ENCODE results near the gene ABL2.

ABL2 gene

DNA sequence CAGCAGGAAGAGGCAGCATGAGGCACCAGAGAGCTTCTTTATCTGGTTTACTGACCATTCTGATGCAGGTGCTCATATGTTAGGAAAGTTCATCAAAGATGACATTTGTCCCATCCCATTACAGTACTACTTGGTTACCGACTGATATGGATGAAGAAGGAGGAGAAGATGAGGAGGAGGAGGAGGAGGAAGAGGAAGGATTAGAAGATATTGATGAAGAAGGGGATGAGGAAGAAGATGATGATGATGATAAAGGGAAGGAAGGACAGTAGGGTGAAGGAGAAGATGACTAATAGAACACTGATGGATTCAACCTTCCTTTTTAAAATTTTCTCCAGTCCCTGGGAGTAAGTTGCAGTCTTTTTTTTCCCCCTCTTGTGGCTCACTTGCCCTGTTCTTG, 45.1 kb downstream of the ABL2 start:
- Histone ChIP-seq H3K36me3 (ENCODE audit: control insufficient read depth, insufficient read depth, low read length) (no peaks in the 10 kb centered on the region), H3K4me3 (replicated peaks; ENCODE audit: low read depth, low read length) (no peak overlapping the region), H3K27me3 (replicated peaks; ENCODE audit: control insufficient read depth, insufficient read depth, low read length) (no peaks in the 10 kb centered on the region)
- TF ChIP-seq, protein P1, sequence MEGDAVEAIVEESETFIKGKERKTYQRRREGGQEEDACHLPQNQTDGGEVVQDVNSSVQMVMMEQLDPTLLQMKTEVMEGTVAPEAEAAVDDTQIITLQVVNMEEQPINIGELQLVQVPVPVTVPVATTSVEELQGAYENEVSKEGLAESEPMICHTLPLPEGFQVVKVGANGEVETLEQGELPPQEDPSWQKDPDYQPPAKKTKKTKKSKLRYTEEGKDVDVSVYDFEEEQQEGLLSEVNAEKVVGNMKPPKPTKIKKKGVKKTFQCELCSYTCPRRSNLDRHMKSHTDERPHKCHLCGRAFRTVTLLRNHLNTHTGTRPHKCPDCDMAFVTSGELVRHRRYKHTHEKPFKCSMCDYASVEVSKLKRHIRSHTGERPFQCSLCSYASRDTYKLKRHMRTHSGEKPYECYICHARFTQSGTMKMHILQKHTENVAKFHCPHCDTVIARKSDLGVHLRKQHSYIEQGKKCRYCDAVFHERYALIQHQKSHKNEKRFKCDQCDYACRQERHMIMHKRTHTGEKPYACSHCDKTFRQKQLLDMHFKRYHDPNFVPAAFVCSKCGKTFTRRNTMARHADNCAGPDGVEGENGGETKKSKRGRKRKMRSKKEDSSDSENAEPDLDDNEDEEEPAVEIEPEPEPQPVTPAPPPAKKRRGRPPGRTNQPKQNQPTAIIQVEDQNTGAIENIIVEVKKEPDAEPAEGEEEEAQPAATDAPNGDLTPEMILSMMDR (IDR thresholded peaks at IDR 0.05; ENCODE audit: insufficient read depth, low read length, poor library complexity, severe bottlenecking), result no peak
- no peak for DNase-seq (ENCODE audit: extremely low read depth, insufficient read length)

DNA sequence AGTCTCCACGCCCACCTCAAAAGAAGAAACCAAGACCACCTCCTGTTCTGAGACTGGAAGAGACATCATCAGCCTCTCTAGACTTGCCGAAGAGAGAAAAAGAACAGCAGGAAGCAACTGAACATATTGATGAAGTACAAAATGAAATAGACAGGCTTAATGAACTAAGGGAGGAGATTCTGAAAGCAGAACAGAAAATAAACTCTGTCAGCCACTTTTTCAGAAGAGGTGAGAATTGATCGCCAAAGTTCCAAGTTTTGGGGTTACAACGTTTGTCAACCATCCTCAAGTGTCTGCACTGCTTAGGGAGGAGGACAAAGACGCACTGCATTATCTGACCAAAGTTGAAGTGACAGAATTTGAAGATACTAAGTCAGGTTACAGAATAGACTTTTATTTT, 45.6 kb downstream of the ABL2 start:
- Histone ChIP-seq H3K36me3 (ENCODE audit: control insufficient read depth, insufficient read depth, low read length) (no peaks in the 10 kb centered on the region), H3K4me3 (replicated peaks; ENCODE audit: low read depth, low read length) (no peak overlapping the region), H3K27me3 (replicated peaks; ENCODE audit: control insufficient read depth, insufficient read depth, low read length) (no peaks in the 10 kb centered on the region)
- no peak for DNase-seq (ENCODE audit: extremely low read depth, insufficient read length)
- TF ChIP-seq, protein P1 (IDR thresholded peaks at IDR 0.05; ENCODE audit: insufficient read depth, low read length, poor library complexity, severe bottlenecking), result no peak

DNA sequence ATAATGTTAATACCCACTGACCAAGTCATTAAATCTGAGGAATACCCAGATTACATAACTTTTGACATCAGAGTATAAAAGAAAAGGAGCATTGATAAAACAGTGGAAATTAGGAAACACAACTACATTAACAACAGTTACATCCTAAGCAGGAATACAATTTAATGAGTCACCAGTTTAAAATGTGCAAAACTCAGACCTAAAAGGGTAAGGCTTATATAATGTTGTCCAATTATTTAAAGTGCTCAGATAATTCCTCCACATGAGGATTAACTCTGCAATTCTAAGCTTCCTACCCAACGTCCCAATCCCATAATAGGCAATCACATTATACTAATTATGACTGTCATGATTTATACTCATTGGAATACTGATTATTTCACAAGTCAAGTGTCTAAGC, 50.5 kb downstream of the ABL2 start:
- Histone ChIP-seq H3K27me3 (replicated peaks; ENCODE audit: control insufficient read depth, insufficient read depth, low read length) (no peaks in the 10 kb centered on the region), H3K36me3 (ENCODE audit: control insufficient read depth, insufficient read depth, low read length) (no peaks in the 10 kb centered on the region), H3K4me3 (replicated peaks; ENCODE audit: low read depth, low read length) (no peak overlapping the region)
- TF ChIP-seq, protein P1 (IDR thresholded peaks at IDR 0.05; ENCODE audit: insufficient read depth, low read length, poor library complexity, severe bottlenecking), result no peak
- no peak for DNase-seq (ENCODE audit: extremely low read depth, insufficient read length)

DNA sequence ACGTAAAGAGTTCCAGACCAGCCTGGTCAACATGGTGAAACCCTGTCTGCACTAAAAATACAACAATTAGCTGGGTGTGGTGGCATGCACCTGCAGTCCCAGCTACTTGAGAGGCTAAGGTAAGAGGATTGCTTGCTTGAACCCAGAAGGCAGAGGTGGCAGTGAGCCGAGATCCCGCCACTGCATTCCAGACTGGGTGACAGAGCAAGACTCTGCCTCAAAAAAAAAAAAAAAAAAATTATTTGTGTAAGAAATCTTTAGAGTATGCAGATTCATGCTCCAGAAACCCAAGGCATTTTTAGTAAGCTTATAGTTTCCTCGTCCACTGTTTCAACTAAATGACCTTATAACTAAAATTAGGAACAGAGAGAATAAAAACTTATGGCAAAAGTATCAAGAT, 51.3 kb downstream of the ABL2 start:
- H3K36me3 ChIP-seq (ENCODE audit: control insufficient read depth, insufficient read depth, low read length), result no peaks in the 10 kb centered on the region
- H3K27me3 ChIP-seq (replicated peaks; ENCODE audit: control insufficient read depth, insufficient read depth, low read length), result no peaks in the 10 kb centered on the region
- TF ChIP-seq, protein P1 (IDR thresholded peaks at IDR 0.05; ENCODE audit: insufficient read depth, low read length, poor library complexity, severe bottlenecking), result no peak
- H3K4me3 ChIP-seq (replicated peaks; ENCODE audit: low read depth, low read length), result no peak overlapping the region
- no peak for DNase-seq (ENCODE audit: extremely low read depth, insufficient read length)

DNA sequence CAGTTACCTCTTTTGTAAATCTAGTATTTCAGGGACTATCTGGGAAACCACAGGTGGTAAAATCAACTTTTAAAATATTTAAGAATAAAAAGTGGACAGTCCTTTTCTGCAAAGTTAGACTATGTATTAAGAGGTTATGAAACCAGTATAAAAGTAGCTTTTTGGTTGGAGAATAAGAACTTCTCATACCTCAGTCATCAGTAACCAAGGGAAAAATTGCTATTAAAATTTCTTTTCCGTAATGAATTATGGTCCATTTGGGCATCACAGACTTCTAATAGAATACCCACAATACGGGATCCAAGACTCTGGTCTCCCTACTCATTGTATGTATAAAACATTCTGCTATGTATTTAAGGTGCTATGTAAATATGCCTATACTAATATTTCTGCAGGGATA, 51.9 kb downstream of the ABL2 start:
- Histone ChIP-seq H3K4me3 (replicated peaks; ENCODE audit: low read depth, low read length) (no peak overlapping the region), H3K27me3 (replicated peaks; ENCODE audit: control insufficient read depth, insufficient read depth, low read length) (no peaks in the 10 kb centered on the region), H3K36me3 (ENCODE audit: control insufficient read depth, insufficient read depth, low read length) (no peaks in the 10 kb centered on the region)
- TF ChIP-seq, protein P1 (IDR thresholded peaks at IDR 0.05; ENCODE audit: insufficient read depth, low read length, poor library complexity, severe bottlenecking), result no peak
- no peak for DNase-seq (ENCODE audit: extremely low read depth, insufficient read length)

DNA sequence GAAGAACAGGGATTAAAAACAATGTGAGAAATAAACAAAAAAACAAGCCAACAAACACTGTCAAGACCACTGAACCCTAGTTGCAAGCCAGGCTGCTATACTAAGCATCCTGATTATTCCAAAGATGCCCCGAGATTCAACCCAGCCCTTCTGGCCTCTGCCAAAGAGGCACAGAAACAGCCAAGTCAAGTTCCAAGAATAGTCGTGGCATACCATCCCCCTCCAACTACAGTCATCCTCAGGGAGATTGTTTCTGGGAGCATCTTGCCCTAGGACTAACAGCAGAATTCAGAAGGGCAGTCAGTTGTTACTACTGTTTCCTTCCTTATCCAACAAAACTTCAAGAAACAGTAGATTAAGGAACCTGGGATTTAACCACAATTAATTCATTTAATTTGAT, 52.3 kb downstream of the ABL2 start:
- TF ChIP-seq, protein P1 (IDR thresholded peaks at IDR 0.05; ENCODE audit: insufficient read depth, low read length, poor library complexity, severe bottlenecking), result no peak
- Histone ChIP-seq H3K36me3 (ENCODE audit: control insufficient read depth, insufficient read depth, low read length) (no peaks in the 10 kb centered on the region), H3K27me3 (replicated peaks; ENCODE audit: control insufficient read depth, insufficient read depth, low read length) (no peaks in the 10 kb centered on the region), H3K4me3 (replicated peaks; ENCODE audit: low read depth, low read length) (no peak overlapping the region)
- no peak for DNase-seq (ENCODE audit: extremely low read depth, insufficient read length)

Data from GM06990 (cell line).